NCI-H774 (cell line): ENCODE measurements around the gene STAT6.
"Not testable (repeated sequence)": the region's sequence is repeated elsewhere in the genome, so short reads cannot be mapped to it uniquely, and the experiment has no call there.

Experiments used
- DNase-seq: peaks from one replicate; lab custom pipeline; 2025; lab: John Stamatoyannopoulos, UW

STAT6 gene

DNA sequence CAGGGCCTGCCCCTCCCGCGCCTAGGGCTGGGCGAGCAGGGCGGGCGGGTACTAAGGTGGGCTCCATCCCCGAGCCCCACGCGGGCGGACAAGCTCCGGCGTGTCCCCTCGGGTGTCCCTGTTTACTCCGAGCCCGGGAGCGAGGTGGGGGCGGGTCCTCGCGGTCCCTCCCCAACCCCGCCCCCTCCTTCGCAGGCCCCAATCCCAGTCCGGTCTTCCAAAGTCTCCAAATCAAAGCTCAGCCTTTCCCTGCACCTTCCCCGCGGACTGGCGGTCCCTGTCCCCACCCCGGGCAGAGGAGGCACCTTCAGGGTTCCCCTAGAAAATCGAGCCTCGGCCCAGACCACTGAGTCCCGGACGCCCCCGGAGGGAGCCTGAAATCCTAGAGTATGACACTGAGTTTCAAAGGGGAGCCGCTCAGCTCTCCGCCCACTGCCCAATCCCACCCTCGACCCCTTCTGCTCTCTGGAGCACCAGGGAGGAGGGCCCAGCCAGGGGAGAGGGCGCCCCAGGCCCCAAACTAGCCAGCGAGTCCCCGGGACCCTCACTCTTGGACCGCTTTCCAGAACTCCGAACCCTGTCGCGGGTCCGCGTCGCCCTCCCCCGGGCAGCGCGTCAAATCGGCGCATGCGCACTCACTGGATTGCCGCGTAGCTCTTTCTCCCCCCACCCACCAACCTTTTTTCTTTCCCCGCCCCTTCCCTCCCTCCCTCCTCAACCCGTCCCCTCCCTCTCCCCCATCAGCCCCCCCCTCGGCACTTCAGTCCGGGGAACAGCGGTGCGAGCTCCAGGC is 16.8 kb upstream of the STAT6 start, which contains the start of gene LRP1:
Gene LRP1 (plus strand): TSS at position 758 of the 793 bp plus-strand sequence. CDS start 482 bp downstream, outside the sequence.
- peak; percentile 83 for DNase-seq

DNA sequence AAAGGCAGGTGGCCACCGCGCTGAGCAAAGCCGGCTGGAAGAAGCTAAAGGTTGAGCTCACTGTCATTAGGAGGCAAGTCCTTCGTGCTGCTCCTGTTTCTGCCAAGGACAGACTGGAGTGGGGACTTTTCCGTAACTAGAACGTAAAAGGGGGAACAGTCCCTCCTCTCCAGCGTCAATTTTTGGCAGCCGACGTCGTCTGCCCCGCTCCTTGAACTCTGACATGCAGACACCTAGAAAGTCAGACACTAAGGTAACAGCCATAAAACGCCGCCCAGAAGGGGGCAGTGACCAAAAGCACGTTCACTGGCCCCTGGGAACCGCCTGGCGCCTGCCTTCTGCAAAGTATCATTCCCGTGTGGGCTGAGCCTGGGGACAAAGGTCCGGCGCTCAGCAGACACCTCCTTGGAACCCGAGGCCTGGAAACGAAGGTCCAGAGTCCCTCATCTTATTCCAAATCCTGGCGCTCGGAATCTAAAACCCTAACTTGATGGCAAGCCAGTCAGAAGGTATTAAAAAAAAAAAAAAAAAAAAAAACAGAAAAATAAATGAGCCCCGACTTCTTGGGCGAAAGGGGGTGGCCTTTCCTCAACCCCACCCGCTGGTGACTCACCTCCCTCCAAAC is 16.1 kb upstream of the STAT6 start:
- peak; percentile 24 for DNase-seq

DNA sequence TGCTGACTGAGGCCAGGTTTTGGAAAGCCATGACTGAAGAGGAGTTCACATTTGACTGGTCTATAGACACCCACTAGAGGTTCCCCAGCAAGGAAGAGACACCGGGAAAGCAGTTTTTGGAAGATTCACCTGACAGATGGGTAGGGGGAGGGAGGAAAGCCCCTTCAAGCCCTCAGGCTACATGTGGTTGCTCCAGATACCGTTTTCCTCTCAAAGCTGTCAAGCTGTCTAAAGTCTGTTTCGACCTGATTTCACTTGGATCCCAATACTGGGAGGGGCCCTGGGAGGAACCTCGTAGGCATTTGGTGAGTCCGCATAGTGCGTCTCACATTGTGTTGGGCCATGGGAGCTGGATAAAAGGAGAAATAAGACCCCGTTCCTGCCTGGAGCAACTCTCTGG is 15.4 kb upstream of the STAT6 start:
- DNase-seq, result no peak

DNA sequence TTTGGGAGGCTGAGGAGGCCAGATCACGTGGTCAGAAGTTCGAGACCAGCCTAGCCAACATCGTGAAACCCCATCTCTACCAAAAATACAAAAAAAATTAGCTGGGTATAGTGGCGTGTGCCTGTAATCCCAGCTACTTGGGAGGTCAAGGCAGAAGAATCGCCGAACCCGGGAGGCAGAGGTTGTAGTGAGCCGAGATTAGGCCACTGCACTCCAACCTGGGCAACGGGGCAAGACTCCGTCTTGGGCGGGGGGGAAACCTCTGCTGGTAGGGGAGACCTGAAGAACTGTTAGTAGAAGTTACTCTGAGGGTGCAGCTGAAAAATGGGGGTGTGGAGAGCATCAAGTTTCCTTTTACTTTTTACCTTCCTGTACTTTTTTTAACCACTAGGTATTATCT is 14.9 kb upstream of the STAT6 start:
- DNase-seq, result no peak

DNA sequence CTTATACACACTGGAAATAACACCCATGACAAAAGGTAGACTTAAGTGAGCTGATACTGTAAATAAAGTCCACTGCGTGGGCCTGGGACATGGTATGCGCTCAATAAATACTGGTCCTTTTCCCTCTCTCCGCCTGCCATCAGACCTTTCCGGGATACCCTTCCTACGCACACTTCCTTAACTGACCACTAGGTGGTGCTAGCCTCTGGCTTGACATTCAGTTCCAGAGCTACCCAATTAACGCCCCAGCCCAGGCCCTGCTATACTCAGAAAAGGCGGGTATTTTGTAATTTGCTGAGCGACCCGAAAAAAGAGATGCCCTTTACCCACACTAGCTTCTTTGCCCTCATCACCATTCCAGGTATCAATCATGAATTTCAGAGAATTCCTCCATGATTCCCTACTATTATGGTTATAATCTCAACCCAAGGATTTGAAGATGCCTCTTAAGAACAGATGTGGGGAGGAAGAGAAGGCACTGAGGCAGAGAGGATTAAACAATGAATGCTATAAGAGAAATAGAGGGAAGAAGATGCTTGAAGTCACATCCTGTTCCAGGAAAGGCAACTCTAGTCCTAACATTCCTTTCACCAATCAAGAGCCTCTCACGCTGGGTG is 13.2 kb upstream of the STAT6 start:
- DNase-seq, result peak; percentile 52

DNA sequence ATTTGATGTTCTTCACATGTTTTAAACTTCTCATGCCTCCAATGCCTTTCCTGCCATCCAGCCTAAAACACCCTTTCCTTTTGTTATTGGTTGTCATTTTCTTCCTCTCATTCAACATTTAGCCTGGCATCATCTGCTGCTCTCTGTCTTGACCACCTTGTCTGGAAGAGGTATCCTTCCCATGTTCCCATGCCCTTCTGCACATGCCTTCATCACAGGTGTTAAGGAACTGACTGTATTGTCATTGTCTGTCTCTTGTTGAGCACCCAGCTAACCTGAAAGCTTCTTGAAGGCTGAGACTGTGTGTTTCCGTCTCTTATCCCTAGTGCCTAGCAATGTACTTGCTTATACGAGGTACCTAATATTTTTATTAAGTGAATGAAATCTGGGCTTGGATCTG is 12.7 kb upstream of the STAT6 start:
- DNase-seq, result no peak

DNA sequence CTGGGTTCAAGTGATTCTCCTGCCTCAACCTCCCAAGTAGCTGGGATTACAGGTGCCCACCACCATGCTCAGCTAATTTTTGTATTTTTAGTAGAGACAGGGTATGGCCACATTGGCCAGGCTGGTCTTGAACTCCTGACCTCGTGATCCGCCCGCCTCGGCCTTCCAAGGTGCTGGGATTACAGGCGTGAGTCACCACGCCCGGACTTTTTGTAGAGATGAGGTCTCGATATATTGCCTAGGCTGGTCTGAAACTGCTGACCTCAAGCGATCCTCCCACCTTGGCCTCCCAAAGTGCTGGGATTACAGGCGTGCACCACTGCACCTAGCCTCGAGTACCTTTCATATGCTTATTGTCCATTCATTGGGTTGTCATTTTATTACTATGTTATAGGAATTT is 9.6 kb upstream of the STAT6 start:
- not testable (repeated sequence) for DNase-seq

DNA sequence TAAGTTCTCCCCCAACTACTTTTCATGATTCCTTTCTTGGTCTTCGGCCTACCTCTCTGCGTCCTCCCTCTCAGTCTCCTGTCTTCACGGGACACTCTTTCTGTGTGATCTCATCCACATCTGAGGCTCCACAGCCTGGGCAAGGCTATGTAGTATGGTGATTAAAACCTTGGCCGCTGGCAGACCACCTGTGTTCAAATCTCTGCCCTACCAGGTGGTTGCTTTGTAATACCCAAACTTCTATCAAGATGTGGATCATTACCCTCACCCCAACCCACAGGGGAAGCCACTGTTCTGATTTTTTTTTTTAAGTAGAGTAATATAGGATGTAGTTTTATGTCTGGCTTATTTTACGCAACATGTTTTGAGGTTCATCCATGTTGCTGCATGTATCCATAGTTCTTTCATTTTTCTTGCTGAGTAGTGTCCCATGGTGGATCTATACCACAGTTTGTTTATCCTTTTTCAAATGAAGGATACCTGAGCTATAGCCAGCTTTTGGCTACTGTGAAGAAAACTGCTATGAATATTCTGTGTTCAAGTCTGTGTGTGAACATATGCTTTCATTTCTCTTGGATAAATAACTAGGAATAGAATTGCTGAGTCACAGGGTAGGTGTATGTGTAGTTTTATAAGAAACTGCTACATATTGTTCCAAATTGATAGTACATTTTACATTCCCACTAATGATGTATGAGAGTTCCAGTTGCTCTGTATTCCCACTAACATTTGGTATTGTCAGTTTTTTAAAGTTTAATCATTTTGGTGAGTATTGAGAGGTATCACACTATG is 8.3 kb upstream of the STAT6 start:
- no peak for DNase-seq

DNA sequence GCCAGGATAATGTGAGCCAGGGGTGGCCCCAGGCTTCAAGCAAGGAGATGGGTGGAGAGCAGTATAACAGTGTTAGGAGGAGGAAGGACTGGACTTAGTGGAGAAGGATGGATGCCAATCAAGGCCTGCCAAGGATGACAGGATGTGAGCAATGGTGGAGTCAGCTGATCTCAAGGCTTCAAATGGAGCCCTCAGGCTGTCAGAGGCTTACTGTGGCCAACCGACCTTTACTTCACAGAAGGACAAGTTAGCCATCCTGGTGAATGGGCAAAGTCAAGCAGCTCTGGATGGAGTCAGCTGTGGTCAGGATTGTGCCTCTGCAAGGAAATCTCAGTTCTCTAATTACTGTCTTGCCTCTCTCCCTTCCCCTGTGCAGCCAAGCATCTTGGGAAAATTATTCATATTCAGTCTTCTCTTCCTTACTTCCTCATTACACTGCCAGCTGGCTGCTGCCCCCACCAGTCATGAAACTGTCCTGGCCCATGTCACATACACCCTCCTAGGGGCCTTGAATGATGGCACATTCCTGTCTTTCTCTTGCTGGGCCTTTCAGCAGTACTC is 7.6 kb upstream of the STAT6 start:
- DNase-seq, result no peak

DNA sequence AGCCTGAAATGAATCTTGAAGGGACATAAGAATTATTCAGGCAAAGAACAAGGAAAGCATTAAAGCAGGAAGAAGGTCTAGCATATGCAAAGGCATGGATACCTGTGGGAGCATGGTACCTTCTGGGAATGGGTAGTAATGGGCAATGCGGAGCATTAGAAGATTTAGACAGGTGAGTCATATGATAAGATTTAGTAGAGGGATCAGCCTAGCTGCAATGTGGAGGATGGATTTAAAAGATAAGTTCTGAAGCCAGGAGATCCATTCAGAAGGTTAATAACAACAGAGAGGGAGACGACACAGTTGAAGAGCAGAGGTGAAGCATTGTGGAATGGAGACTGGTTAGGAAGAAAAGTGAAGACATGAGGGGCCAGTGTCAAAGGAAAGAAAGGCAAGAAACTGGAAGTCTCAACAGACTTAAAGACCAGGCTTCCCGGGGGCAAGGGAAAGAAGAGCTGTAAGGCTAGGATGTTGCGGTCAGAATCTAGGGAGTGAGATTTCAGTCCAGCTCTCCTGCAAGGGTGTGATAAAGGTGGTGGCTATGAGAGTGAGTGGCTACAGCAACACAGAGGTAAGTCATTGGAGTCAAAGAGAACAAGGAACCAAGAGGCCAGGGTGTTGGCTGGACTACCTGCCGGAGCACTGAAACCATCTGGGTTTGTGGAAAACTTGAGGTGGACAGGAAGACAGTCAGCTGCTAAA is 5.6 kb upstream of the STAT6 start:
- DNase-seq, result no peak

DNA sequence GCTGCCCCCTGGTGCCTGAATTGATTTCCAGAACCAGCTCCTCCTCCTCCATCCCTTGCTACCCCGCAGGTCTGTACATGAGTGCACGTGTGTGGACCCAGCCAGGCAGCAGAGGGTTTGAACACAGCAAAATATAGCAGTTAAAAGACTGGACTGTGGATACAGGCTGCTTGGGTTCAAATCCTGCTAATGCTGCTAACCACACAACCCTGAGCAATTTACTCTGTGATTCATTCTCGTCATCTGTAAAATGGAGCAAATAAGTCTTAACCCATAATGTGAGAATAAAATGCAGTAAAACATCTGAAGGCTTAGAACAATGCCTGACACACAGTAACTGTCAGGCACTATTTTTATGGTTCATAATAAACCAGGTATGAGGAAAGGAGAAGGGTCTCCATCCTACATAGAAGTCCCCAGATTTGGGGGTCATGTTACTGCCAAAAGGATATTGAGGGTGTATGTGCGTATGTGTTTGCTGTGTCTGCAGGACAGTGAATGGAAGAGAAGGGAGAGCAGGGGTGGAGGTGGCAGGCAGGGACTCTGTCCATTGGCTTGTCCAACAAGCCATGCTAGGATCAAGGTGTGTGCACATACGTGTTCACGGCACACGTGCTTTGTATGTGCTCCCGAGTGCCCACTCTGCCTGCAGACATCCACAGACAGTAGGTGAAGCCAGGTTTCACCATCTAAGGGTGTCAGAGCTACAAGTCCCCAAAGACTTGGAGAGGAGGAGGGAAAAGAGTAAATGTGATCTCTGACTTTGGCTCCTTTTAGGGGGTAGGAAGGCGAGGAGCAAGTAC is 1.5 kb upstream of the STAT6 start:
- DNase-seq, result no peak

DNA sequence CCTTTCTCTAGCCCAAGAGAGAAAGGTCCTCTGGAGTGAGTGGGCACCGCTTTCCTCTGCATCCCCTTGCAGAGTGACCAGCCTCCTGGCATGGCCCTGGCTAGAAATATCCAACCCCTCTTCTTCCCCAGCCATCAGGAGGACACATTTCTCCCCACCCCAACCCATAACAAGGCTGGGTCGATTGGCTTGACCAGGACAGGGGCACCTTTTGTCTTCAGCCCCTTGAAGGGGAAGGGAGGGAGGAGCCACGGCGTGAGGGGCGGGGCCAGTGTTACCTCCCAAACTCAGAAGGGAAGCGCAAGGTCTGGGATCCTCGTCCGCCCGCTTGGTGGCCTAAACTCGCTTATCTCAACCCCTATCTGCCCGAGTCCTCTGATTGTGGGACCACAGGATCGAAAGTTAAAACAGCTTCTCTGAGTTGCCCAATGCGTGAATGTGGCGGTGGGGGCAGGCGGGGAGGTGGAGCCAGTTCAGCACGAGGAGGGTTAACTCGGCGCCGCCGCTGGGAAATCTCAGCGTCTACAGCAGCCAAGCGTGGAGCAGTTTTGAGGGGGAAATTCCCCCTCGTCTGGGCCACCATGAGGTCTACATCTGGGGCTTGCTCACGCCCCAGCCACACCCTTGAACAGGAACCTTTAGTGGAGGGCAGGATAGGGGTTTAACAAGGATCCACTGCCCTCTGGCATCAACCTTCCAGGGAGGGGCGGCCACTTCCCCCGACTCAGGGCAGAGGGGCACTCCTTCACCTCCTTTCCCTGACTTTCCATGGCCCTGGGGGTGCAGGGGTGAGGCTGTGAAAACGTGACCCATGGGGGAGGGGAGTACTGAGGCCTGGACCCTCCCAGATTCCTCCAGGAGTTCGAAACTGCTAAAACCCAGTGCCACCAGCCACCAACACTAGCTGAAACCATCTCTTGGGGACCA is 795 bp downstream of the STAT6 start:
- DNase-seq, result peak; percentile 30

DNA sequence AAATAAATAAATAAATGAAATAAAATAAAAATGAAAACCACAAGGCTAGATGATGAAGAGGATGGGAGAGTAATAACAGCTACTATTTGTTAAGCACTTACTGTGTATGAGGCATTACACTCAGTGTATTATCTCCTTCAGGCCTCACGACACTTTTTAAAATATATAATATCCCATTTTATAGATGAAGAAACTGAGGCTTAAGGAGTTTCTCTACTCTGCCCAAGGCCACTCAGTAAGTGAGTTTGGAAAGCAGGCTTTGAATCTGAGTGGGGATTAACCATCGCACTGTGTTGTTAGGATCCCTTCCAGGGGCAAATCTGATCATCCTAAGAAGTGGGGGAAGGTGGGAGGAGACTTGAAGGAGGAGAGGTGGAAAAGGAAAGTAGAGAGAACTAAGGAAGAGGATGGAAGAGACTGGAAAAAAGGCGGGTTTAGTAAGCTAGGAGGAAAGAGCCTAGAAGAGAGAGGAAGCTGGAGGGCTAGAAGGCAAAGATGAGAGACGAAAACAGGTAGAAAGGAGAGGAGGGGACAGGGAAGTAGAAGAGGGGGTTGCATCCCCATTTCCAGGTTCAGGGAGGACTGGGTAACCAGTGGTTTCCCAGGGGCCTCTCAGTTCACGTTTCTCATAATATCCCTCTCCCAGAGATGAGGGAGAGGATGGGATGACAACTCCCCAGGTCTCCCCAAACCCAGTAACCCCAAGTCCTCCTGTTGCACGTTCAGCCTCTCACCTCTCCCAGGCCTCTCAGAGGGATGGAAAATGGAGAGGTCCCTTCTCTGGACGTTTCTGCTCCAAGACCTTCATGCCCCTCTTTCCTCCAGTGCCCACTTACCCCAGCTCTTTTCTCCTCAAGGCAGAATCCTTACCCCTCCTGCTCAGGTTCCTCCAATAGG is 1.7 kb downstream of the STAT6 start:
- no peak for DNase-seq

DNA sequence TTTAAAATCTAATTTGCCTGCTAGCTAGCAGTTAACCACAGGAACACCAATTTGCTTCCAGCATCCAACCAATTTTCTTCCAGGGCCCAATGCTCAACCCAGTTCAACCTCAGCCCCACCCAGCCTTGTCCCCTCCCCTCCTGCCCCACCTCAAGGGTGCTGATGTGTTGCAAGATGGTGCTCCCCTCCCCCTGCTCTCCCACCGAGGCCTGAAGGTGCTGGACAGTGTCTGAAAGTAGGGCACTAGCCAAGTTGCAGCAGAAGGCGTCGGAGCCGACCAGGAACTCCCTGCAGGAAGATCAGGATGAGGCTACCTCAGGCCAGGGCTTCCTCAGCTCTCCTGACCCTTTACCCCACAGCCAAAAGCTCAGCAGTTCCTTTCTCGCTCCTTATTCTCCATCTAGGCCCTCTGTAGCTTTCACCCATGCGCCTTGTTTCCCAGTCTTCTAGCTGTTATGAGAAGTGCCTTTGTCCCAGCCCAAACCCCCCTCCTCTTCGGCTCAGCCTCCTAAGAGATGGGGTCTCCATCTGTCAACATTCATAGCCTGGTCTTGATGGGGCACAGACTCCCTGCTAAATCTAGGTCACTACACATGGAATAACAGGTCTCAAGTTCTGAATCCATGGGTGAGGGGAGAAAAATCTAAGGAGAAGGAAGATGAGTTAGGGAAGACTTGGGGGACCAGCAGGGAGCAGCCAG is 3.6 kb downstream of the STAT6 start:
- DNase-seq, result no peak

DNA sequence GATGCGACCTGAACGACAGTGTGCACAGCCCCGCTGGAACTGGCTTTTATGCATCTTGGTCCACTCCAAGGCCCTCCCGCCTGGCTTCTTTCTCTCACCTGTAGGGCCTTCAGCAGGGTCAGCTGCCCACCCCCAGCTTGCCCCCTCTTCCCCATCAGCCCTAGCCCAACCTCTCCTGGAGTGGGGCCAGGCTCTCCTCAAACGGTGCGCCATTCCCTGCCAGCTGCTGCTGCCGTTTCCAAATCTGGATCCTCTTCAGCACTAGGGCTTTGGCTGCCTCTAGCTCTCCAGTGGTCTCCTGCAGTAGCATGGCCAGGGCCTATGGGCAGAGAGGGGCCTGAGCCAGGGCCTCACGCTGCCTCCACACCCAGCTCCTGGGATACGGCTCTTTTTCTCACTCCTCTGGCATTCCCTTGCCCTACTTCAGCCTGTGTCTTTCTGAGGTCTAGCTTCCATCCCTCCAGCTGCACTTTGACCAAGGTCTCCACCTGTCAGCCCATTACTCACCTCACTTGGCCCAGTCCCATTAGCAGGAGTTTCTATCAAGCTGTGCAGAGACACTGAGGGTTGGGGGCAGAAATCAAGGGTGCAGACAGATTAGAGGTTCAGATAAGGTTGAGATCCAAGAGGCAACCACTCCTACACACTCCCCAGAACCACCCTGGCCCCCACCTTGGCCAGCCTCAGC is 5.0 kb downstream of the STAT6 start:
- no peak for DNase-seq

DNA sequence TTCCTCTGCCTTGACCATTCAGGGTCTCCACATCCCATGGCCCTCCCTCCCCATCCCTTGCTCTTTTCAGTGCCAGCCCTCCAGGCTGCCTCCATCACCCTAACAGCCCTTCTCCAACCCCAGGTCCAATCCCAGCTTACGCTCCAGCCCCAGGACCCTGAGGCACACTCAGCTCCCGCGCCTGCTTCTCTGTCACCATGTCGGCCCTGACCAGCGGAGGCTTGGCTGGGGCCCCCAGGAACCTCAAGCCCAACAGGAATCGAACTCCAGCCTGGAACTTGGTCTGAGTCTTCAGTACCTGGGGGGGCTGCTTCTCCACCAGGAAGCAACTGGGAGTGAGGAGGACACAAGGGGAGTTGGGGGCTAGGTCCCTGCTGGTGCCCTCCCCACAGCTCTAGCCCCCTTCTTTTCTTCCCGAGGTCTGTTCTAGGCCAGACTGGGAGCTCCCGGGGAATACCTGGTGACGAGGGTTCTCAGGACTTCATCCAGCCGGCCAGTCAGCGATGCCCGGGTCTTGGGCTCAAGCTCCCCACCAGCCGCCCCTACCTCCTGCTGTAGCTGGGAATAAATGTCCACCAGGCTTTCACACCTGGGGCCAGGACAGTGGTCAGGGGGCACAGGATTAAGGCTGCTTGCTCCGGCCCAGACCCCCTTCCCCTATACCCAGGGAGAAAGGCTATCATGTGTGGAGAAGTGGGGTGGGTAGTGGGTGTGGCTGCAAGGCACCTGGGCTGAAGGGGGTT is 6.0 kb downstream of the STAT6 start:
- DNase-seq, result no peak
